HG03378 (cell line): ENCODE data around the gene MICAL2.
"Not testable (repeated sequence)": the region's sequence is repeated elsewhere in the genome, so short reads cannot be mapped to it uniquely, and the experiment has no call there.

Source experiments
- ATAC-seq: cut with Tn5 transposase; IDR thresholded peaks from one replicate; pipeline ENCODE4 v1.9.1; 2021; ENCODE audit warnings: mild to moderate bottlenecking, moderate library complexity; ENCODE audit not compliant: unreplicated experiment

MICAL2 gene

GRCh38 chr11:12130180-12130980, 20.0 kb downstream of the MICAL2 start:
- ATAC-seq: no peak

GRCh38 chr11:12131943-12132789, 21.8 kb downstream of the MICAL2 start:
- no peak for ATAC-seq

DNA sequence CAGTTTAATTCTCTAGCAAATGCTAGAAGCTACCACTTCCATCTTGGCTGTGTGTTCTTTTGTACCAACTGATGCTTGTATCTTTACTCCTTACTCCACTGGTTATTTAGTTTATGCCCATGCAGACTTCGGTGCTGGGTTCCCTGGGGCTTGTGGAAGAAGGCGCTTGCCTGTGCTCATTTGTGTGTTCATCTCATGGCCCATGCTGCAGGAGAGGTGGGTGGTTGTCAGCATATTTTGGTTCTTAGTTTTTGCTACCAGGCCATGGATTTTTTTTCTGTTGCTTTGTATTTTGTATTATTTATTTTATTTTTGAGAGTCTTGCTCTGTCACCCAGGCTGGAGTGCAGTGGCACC, 22.4 kb downstream of the MICAL2 start:
- no peak for ATAC-seq

DNA sequence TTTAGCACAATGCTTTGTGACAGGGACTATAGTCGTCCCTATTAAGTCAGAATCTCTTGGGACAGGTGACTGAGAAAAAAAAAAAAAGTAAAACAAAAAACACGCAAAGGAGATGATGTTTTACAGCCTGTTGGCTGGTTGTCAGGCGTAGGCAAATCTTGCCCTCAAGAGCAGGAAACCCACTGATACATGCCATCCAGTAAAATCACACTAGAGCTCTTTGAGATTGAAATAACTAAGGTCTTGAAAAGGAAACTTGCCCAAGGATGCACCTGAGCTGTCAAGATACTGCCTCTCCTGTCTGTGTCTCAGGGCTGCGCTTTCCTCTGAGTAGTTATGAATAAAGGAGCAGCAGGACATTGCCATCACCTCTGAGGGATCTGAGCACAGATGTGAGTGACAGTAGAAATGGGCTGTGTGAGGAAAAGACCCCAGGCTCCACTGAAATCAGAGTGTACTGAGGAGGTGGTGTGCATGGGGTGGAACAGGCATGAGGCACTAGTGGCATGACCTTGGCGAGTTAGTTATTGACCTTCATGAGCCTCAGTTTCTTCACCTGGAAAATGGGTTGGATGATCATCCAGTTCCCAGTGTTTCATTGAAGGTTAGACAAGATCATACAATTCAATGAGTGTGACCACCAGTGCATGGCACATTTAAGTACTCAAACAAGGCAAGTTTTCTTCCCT, 23.3 kb downstream of the MICAL2 start:
- no peak for ATAC-seq

DNA sequence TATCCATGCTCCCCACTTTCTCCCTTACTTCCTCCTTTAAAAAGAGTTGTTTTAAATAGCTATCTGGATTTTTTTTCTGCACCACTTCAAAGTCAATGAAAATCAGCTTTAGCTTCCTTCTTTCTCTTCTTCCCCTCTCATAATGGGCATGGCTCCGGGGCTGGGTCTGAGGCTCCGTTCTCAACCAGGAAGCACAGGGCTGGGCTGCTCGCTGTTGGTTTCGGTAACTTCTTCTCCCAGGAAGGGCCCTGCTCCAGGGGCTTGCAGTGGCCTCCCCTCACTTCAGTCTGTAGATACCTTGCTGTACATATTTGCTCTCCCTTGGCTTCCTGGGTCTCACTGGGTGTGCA, 23.8 kb downstream of the MICAL2 start:
- no peak for ATAC-seq

DNA sequence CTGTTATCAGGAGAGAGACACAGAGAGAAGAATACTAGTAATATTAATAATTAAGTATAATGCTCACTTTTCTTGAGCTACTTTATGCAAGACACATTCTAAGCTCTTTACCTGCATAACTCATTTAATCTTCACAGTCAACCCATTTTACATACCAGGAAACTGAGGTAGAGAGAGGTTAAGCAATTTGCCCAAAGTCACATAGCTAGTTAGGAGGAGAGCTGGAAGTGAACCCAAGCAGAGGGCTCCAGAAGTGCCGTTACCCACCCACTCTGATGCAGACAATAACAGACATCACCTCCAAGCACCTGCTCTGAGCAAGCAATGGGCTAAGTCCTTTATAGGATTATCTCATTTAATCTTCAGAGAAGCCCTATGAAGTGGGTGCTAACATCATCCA, 24.8 kb downstream of the MICAL2 start:
- no peak for ATAC-seq

DNA sequence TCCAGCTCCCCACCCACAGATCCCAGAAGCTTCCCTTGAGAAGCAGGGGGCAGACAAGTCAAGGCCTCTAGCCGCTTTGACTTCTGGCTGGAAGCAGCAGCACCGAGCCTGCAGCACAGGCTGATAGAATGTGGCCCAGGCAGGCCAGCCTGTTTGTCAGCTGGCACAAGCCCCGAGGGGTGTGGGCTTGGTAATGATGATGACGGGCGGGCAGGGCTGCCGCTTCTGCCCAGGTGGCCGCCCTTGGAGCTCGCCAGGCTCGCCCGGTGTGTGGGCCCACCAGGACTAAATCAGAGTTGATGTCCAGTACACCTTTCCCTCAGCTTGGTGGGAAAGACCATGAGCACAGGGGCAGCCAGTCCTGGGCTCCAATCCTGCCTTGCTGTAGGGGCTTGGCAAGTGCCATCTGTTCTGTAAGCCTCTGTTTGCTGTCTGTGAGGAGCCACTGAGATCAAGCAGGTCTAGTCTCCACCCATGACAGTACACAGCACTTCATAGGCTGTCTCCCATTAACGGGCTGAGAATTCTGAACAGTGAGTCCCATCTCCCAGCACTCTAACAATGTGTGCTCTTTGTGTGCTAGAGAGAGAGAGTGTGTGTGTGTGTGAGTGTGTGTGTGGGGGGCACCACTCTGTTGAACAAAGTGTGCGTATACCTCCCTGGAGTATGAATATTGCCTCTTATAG, 26.8 kb downstream of the MICAL2 start:
- no peak for ATAC-seq

DNA sequence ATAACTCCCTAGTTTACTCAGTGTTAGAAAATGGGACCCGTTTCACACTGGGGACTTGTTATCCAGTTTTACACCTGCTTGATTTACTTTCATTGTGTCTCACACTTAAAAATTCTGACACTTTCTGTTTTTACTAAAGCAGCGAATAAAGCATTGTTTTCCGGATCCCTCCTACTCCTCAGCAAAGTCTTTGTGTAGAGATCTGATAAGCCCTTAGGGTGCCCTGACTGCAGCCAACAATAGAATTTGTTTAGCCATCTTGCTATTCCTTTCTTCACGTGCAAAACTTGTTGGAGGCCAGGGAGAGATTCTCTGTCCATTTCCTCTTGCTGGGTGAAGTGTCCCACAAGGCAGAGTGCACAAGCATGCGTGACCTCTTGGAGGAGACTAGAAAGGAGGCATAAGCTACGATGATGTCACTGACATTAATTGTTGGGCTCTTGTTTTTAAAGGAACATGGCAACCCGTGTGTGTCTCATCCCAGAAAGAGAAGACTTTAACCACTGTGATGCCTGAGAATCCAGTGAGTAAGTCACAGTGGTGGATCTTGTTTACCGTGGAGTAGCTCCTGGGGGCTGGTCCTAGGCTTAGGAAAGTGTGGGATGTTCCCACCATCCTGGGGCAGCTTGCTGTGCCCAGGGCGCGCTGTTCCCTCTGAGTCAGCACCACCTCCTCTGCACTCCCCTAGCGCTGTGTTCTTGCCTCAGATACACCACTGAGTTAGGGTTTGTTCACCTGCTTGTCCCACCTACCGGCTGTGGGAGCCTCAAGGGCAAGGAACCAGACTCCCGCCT, 27.7 kb downstream of the MICAL2 start:
- ATAC-seq: no peak

GRCh38 chr11:12139144-12139881, 28.9 kb downstream of the MICAL2 start:
- no peak for ATAC-seq

DNA sequence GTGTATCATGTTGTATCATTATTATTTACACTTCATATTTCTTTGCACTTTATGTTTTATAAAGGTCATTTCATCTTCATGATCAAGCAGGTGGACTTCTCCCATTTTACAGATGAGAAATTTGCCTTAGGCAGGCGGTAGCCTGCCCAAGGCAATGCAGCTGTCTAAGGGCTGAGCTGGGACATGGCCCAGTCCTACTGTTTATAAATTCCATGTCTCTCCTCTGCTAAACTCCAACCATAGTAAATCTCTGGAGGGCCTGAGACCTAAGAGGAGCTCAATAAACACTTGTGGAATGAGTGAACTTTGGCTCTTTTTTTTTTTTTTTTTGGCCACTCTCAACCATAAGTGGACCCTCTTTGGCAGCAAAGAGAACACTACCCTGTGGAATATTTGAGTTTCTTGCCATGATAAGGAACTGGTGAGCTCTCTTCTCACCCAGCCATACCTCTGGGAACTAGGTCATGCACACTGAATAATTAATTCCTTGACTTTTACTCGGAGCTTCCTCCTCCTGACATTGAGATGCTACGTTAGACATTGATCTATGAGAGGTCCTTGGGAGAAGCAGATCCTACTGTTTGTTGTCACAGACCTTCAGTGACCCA, 29.9 kb downstream of the MICAL2 start:
- no peak for ATAC-seq

DNA sequence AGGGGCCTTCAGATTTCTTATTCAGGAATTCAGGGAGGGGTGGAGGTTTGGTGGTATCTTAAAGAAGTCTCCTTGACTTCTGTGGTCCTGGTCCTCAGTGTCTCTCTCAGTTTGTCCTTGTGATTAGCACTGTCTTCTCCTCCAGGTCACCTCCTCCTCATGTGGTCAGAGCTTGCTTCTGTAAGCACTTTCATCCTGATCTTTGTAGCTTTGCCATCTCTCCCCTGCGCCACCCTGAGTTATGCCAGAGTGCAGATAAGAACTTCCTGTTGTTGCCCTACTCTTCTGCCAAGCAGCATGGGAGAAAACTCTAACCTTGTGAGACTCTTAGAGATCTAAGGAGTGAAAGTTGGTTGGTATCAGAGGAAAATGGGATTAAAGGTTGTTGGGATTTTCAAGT, 30.9 kb downstream of the MICAL2 start:
- ATAC-seq: no peak

GRCh38 chr11:12142176-12142575, 31.8 kb downstream of the MICAL2 start:
- no peak for ATAC-seq

GRCh38 chr11:12142909-12143308, 32.5 kb downstream of the MICAL2 start:
- no peak for ATAC-seq

DNA sequence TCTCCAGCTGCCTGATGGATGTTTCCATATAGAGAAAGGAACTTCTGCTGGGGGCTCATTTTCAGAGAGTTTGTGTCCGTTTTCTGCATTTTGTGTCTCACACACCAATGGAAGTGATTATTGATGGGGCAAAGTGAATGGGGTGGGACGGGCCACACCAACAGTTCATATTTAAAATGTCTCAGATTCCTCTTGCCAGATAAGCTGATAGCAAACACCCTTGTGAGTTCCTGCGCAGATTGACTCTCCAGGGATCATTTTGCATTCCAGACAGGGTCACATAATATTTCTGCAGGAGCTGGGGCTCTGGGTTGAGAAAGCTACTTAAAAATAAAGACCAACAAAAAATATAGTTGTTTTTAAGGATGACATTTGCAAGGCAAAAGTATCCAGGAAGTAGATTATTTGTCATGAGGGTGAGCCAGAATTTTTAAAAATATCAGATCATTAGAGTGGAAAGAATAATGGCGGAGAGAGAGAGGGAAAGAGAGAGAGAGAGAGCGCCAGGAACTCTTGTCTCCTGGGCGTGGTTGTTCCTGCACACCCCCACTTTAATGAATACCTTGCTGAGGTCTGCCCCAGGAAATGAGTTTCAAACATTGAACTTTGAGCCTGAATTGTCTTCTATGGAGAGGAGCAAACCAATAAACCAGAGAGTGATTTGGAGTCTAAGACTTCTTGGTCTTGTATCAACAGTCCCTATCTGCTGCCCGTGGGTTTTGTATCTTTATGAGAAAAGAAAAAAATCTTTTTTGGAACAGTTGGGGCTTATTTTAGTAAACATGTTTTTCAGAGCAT, 33.3 kb downstream of the MICAL2 start:
- no peak for ATAC-seq

DNA sequence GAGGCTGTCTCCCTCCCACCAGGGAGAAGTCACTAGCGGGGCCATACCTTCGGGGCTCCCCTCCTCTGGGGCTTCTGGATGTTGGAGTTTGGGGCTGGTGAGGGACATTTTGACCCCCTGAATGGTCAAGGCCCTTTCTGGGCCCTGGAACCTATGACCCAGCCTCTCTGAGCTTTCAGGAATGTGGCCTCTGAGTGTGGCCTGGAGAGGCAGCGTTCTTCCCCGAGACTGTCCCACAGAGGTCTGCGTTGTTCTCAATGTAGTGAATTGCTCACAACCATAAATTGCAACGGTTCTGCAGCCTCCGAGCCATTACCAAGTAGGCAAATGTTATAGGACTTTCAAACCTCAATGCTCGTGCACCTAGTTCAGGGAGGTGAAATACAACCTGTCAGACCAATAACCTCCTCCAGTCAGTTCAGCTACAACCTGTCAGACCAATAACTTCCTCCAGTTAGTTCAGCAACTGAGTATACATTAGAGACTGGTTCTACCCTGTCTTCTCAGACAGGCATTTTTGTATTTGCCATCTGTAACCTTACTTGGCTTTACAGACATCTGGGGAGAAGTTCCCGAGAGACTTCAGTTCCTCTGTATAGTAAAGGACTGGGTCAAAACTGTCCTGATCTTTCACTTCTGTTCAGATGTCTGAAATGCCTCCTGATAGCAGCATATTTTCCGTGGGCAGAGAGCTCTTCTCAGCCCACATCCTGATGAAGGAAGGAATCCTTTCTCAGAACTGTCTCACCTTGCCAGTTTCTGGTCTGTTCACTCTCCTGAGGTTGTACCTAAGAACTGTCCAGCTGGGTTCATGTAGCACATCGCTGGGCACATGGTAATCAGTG, 34.2 kb downstream of the MICAL2 start:
- ATAC-seq: no peak

- ATAC-seq: not testable (repeated sequence)
These were observed 36.3 kb downstream of the MICAL2 start for GRCh38 chr11:12146678-12147077.

DNA sequence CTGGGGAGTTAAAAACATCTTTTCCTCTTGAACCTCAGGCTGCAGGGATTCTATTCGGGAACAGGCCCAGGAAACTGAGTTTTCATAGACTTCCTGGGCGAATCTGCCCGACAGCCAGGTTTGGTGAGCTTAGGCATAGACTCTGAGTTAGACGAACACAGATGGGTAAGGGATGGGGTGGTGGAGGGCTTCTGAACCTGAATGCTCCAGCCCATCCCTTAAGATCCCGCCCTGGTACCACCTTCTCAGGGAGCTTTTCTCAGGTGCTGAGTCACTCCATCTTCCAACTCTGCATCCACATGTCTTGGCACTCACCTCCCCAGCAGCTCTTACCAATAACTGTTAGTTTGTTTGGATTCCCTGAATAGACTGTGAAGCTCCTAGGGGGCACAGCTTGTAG, 37.4 kb downstream of the MICAL2 start:
- no peak for ATAC-seq

- no peak for ATAC-seq
These were observed 38.1 kb downstream of the MICAL2 start for GRCh38 chr11:12148466-12148865.
